Suprapubic skin (tissue), 4 donors: ENCODE results near the gene ZNF837.

Source experiments
- EP300 ChIP-seq: sonication (generic); formaldehyde crosslinking; IDR thresholded peaks from one replicate; pipeline ENCODE4 v1.6.1; 2017; ENCODE audit warnings: antibody characterized with exemption
- POLR2A ChIP-seq, 2 donors: fragments of 450-650 bp; IDR thresholded peaks; one replicate each; pipeline ENCODE4 v1.6.1; 2017; ENCODE audit warnings: antibody characterized with exemption in 2 of 2, mild to moderate bottlenecking in 2 of 2, moderate library complexity in 2 of 2
- POLR2AphosphoS5 ChIP-seq, 3 donors: sonication (generic); formaldehyde crosslinking; IDR thresholded peaks; one replicate each; pipeline ENCODE4 v1.6.1; 2017; ENCODE audit warnings: antibody characterized with exemption in 3 of 3
- TF ChIP-seq, protein P1 (sequence below), 2 donors: fragments of 200-600 bp in 1 of 2; fragments of 450-650 bp in 1 of 2; sonication (generic) in 1 of 2; IDR thresholded peaks; one replicate each; pipeline ENCODE4 v1.5.1; 2016 to 2019; ENCODE audit warnings: antibody characterized with exemption in 2 of 2, mild to moderate bottlenecking in 1 of 2, moderate library complexity in 1 of 2

DNA sequence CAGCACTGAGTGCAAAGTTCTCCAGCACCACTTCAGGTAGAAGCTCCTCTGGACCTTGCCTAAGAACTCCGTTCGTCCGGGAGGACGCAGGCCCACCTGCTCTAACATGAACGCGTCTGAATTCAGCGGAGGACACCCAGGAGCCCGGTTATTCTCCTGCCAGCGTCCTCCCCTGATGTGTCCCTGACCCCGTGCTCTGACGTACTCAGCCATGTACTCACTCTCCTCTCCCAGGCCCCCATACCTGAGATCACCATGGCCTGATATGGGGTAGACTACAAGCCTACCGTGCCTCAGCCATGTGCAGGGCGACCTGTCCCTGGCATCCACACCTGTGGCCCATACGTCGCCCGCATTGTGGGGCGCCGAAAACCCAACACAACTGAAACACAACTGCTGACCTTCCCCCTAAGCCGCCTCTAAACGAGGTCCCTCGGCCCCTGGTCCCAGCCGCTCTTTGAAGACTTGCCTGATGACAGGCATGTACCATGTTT, 26.9 kb upstream of the ZNF837 start:
- TF ChIP-seq, protein P1, sequence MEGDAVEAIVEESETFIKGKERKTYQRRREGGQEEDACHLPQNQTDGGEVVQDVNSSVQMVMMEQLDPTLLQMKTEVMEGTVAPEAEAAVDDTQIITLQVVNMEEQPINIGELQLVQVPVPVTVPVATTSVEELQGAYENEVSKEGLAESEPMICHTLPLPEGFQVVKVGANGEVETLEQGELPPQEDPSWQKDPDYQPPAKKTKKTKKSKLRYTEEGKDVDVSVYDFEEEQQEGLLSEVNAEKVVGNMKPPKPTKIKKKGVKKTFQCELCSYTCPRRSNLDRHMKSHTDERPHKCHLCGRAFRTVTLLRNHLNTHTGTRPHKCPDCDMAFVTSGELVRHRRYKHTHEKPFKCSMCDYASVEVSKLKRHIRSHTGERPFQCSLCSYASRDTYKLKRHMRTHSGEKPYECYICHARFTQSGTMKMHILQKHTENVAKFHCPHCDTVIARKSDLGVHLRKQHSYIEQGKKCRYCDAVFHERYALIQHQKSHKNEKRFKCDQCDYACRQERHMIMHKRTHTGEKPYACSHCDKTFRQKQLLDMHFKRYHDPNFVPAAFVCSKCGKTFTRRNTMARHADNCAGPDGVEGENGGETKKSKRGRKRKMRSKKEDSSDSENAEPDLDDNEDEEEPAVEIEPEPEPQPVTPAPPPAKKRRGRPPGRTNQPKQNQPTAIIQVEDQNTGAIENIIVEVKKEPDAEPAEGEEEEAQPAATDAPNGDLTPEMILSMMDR (IDR thresholded peaks at IDR 0.05) = no peak
- no peak for TF ChIP-seq EP300
- no peak for TF ChIP-seq POLR2A (IDR thresholded peaks at IDR 0.05)
- no peak for TF ChIP-seq POLR2AphosphoS5 (IDR thresholded peaks at IDR 0.05)
